CD4-positive, alpha-beta T cell treated with Interleukin-6 for 4 hours (primary cell): ENCODE data around the gene AVEN.
"Not testable (repeated sequence)": the region's sequence is repeated elsewhere in the genome, so short reads cannot be mapped to it uniquely, and the experiment has no call there.

Source experiments
- DNase-seq: peaks from one replicate; pipeline ENCODE4 v3.0.0-alpha.2; 2020; ENCODE audit warnings: mixed read lengths

The AVEN gene

GRCh38 chr15:33844186-33844585 lies 194.8 kb downstream of the AVEN start:
- DNase-seq, result no peak

GRCh38 chr15:33840615-33841014 lies 198.4 kb downstream of the AVEN start:
- no peak for DNase-seq

GRCh38 chr15:33839540-33839939 lies 199.5 kb downstream of the AVEN start:
- DNase-seq, result no peak

- no peak for DNase-seq
Observed at GRCh38 chr15:33837294-33837693, 201.7 kb downstream of the AVEN start.

- DNase-seq, result no peak
Observed at GRCh38 chr15:33834892-33835743, 203.9 kb downstream of the AVEN start.

- DNase-seq, result no peak
Observed at GRCh38 chr15:33831646-33832045, 207.4 kb downstream of the AVEN start.

- DNase-seq, result no peak
Observed at GRCh38 chr15:33830351-33830750, 208.7 kb downstream of the AVEN start.

- DNase-seq, result no peak
Observed at GRCh38 chr15:33826201-33826600, 212.8 kb downstream of the AVEN start.

- no peak for DNase-seq
Observed at GRCh38 chr15:33825453-33825852, 213.6 kb downstream of the AVEN start.

- no peak for DNase-seq
Observed at GRCh38 chr15:33823119-33823518, 215.9 kb downstream of the AVEN start.

- no peak for DNase-seq
Observed at GRCh38 chr15:33822479-33822878, 216.5 kb downstream of the AVEN start.

- not testable (repeated sequence) for DNase-seq
Observed at GRCh38 chr15:33819499-33819898, 219.5 kb downstream of the AVEN start.
